K562 (cell line): ENCODE measurements around the gene PDE11A. TPM values are rescaled to one million over a fixed set of nuclear protein-coding genes. Genes with fewer than 3 reads are reported as not detected.

Source experiments
- CBFA2T3 ChIP-seq: fragments of 450-650 bp; IDR thresholded peaks from 2 replicates; pipeline ENCODE4 v1.6.1; 2017
- GABPA ChIP-seq: fragments of 200-800 bp; sonication (Bioruptor generic); conservative IDR thresholded peaks from 2 replicates; pipeline ENCODE4 v1.6.1; 2016; ENCODE audit warnings: low read depth, missing genetic modification characterization, missing compliant biosample characterization
- MEF2D ChIP-seq: conservative IDR thresholded peaks from 2 replicates; pipeline ENCODE4 v1.6.1; 2016; ENCODE audit warnings: low read depth, missing genetic modification characterization, missing compliant biosample characterization
- NCOA4 ChIP-seq: fragments of 450-650 bp; IDR thresholded peaks from 2 replicates; pipeline ENCODE4 v1.6.1; 2018; ENCODE audit warnings: mild to moderate bottlenecking; ENCODE audit not compliant: partially characterized antibody
- RUNX1 ChIP-seq: sonication (generic); IDR thresholded peaks from 2 replicates; pipeline ENCODE4 v1.6.1; 2016; ENCODE audit warnings: antibody characterized with exemption, low read depth
- SETDB1 ChIP-seq: IDR thresholded peaks from one replicate; pipeline ENCODE4 v1.6.1; 2012; ENCODE audit warnings: low read length, control low read depth, inconsistent platforms
- SMARCB1 ChIP-seq: IDR thresholded peaks from 2 replicates; pipeline ENCODE4 v1.6.1; 2011; ENCODE audit warnings: improper control_type of control experiment, low read depth; ENCODE audit not compliant: insufficient read length
- SP1 ChIP-seq: sonication (generic); formaldehyde crosslinking; IDR thresholded peaks from 2 replicates; pipeline ENCODE4 v1.8.1; 2022; ENCODE audit warnings: mild to moderate bottlenecking, missing genetic modification reagents
- SUPT5H ChIP-seq: fragments of 450-650 bp; IDR thresholded peaks from 2 replicates; pipeline ENCODE4 v1.6.1; 2016
- TCF3 ChIP-seq: sonication (generic); formaldehyde crosslinking; IDR thresholded peaks from 2 replicates; pipeline ENCODE4 v1.4.0; 2020; ENCODE audit warnings: mild to moderate bottlenecking, missing genetic modification reagents
- ZHX1 ChIP-seq: fragments of 150-350 bp; conservative IDR thresholded peaks from 2 replicates; pipeline ENCODE4 v1.6.1; 2014; ENCODE audit warnings: low read length
- ZNF518B ChIP-seq: fragments of 250-450 bp; sonication (Bioruptor Pico); IDR thresholded peaks from 2 replicates; pipeline ENCODE4 v1.5.0; 2021; ENCODE audit warnings: mild to moderate bottlenecking, moderate library complexity
- ZNF584 ChIP-seq: fragments of 200-800 bp; sonication (Bioruptor generic); IDR thresholded peaks from 2 replicates; pipeline ENCODE4 v1.6.1; 2016; ENCODE audit warnings: low read depth, mild to moderate bottlenecking, missing genetic modification characterization, missing compliant biosample characterization
- ZNF644 ChIP-seq: fragments of 200-800 bp; sonication (Bioruptor generic); IDR thresholded peaks from 2 replicates; pipeline ENCODE4 v1.6.1; 2016; ENCODE audit warnings: low read depth, missing genetic modification characterization, missing compliant biosample characterization
- polyA plus RNA-seq, 8 experiments: library from polyadenylated mRNA; depleted of rRNA in 4 of 8; stranded (reverse) in 5 of 8; unstranded in 3 of 8; fragments of >200 nt; fragmentation: Nextera tagmentation in 2 of 8; fragmentation: Illumina TruSeq in 1 of 8; extraction: Ambion mirVana in 2 of 8; extraction: Trizol in 1 of 8; gene quantifications; 2 replicates each; pipeline versions ENCODE4 v1.2.1 to v1.2.3, GENCODE V29; 2011 to 2014; ENCODE audit warnings: inconsistent platforms in 1 of 8, missing spikeins in 1 of 8
- total RNA-seq, 7 experiments: library from RNA; depleted of rRNA in 6 of 7; stranded (reverse); fragments of >200 nt in 6 of 7; fragmentation: Illumina TruSeq in 2 of 7; extraction: Trizol in 2 of 7; gene quantifications; 2 replicates each; pipeline versions ENCODE4 v1.2.1 to v1.2.3, GENCODE V29; 2011 to 2021; ENCODE audit warnings: low replicate concordance in 1 of 7
- TF ChIP-seq, protein P1 (sequence below): fragments of 450-650 bp; IDR thresholded peaks from 2 replicates; pipeline ENCODE4 v1.6.1; 2016; ENCODE audit warnings: antibody characterized with exemption
- TF ChIP-seq, protein P2 (sequence below), 3 experiments: IDR thresholded peaks in 2 of 3; conservative IDR thresholded peaks in 1 of 3; 2 replicates each; pipeline ENCODE4 v1.5.1; 2011 to 2012; ENCODE audit warnings: low read length in 3 of 3, mild to moderate bottlenecking in 3 of 3, control low read depth in 2 of 3, improper control_type of control experiment in 1 of 3, inconsistent platforms in 1 of 3, low read depth in 1 of 3, mixed read lengths in 1 of 3, moderate library complexity in 1 of 3; ENCODE audit not compliant: insufficient read depth in 2 of 3
- TF ChIP-seq, protein P3 (sequence below): fragments of 450-650 bp; IDR thresholded peaks from 2 replicates; pipeline ENCODE4 v1.6.1; 2018; ENCODE audit warnings: mild to moderate bottlenecking, low read depth; ENCODE audit not compliant: partially characterized antibody

PDE11A gene
- total and polyA plus RNA-seq, 9 of the 15 experiments (the other 6 are each of a cell fraction or from before 2014, with no cell fraction given) = 3.2 to 22.1 (median 5.7) TPM

- TF ChIP-seq, protein P1, sequence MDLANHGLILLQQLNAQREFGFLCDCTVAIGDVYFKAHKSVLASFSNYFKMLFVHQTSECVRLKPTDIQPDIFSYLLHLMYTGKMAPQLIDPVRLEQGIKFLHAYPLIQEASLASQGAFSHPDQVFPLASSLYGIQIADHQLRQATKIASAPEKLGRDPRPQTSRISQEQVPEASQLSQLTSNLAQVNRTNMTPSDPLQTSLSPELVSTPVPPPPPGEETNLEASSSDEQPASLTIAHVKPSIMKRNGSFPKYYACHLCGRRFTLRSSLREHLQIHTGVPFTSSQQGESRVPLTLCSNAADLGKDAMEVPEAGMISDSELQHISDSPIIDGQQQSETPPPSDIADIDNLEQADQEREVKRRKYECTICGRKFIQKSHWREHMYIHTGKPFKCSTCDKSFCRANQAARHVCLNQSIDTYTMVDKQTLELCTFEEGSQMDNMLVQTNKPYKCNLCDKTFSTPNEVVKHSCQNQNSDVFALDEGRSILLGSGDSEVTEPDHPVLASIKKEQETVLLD = 0 out of 2 replicates have a peak, but pooled peaks have one; percentile 17
- TF ChIP-seq MEF2D (tag) (no peak), ZNF644 (tag) (peak; percentile 85; the same call in 1 of the 2 replicates), ZNF584 (CRISPR knock-in tag) (no peak), TCF3 (CRISPR knock-in tag) (peak; percentile 94), ZNF518B (no peak), RUNX1 (0 out of 2 replicates have a peak, but pooled peaks have one; percentile 69), SMARCB1 (no peak), SP1 (CRISPR knock-in tag) (no peak), SUPT5H (no peak), GABPA (tag) (peak; percentile 19), CBFA2T3 (peak; percentile 97), ZHX1 (no peak), NCOA4 (no peak), SETDB1 (no peak)
- TF ChIP-seq, protein P2, sequence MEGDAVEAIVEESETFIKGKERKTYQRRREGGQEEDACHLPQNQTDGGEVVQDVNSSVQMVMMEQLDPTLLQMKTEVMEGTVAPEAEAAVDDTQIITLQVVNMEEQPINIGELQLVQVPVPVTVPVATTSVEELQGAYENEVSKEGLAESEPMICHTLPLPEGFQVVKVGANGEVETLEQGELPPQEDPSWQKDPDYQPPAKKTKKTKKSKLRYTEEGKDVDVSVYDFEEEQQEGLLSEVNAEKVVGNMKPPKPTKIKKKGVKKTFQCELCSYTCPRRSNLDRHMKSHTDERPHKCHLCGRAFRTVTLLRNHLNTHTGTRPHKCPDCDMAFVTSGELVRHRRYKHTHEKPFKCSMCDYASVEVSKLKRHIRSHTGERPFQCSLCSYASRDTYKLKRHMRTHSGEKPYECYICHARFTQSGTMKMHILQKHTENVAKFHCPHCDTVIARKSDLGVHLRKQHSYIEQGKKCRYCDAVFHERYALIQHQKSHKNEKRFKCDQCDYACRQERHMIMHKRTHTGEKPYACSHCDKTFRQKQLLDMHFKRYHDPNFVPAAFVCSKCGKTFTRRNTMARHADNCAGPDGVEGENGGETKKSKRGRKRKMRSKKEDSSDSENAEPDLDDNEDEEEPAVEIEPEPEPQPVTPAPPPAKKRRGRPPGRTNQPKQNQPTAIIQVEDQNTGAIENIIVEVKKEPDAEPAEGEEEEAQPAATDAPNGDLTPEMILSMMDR (IDR thresholded peaks at IDR 0.05 in 2 of 3, conservative IDR thresholded peaks at IDR 0.05 in 1 of 3; ENCODE audit: insufficient read depth in 2 of 3, low read depth in 1 of 3, low read length in 3 of 3) = no peak
- TF ChIP-seq, protein P3, sequence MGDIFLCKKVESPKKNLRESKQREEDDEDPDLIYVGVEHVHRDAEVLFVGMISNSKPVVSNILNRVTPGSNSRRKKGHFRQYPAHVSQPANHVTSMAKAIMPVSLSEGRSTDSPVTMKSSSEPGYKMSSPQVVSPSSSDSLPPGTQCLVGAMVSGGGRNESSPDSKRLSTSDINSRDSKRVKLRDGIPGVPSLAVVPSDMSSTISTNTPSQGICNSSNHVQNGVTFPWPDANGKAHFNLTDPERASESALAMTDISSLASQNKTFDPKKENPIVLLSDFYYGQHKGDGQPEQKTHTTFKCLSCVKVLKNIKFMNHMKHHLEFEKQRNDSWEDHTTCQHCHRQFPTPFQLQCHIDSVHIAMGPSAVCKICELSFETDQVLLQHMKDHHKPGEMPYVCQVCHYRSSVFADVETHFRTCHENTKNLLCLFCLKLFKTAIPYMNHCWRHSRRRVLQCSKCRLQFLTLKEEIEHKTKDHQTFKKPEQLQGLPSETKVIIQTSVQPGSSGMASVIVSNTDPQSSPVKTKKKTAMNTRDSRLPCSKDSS = no peak
These were observed 433.2 kb downstream of the PDE11A start (continued) for GRCh38 chr2:177639262-177639914.
